Pancreas (tissue), 10 donors: ENCODE results near the gene ZBTB11. TPM values are rescaled to one million over a fixed set of nuclear protein-coding genes. Genes with fewer than 3 reads are reported as not detected.

Experiments
- ATAC-seq, 4 donors: fragments of 200-7000 bp; cut with Tn5 transposase; one replicate each; pipeline versions ENCODE4 v1.8.0 to v1.9.1; 2020; ENCODE audit warnings: mild to moderate bottlenecking in 4 of 4, moderate library complexity in 4 of 4
- DNase-seq, 6 donors: peaks; one replicate each; pipeline ENCODE4 v3.0.0-alpha.2; 2020
- FAIRE-seq: peaks from 2 replicates; lab custom pipeline; 2012; peaks lifted over from hg19 to GRCh38; lab: Jason Lieb, UNC
- H3K27ac ChIP-seq, 4 donors: fragments of 200-600 bp; sonication (generic); 1 replicate in 3 of 4; 2 replicates in 1 of 4; pipeline versions ENCODE4 v1.5.0 to v1.8.0; 2020
- H3K27me3 ChIP-seq, 4 donors: fragments of 200-600 bp; one replicate each; pipeline ENCODE4 v1.8.0; 2021
- H3K36me3 ChIP-seq, 3 donors: fragments of 200-600 bp; sonication (generic) in 1 of 3; one replicate each; pipeline versions ENCODE4 v1.5.0 to v1.8.0; 2020 to 2021
- H3K4me1 ChIP-seq, 3 donors: fragments of 200-600 bp; one replicate each; pipeline ENCODE4 v1.8.0; 2021
- H3K4me3 ChIP-seq, 4 donors: fragments of 200-600 bp; sonication (generic) in 2 of 4; one replicate each; pipeline versions ENCODE4 v1.5.0 to v1.8.0; 2020 to 2021
- H3K9me3 ChIP-seq, 4 donors: fragments of 200-600 bp; one replicate each; pipeline ENCODE4 v1.8.0; 2021
- WGBS, 2 donors: extraction: QIAGEN DNeasy Blood & Tissue Kit; methylation state at CpG; one replicate each; pipeline ENCODE4 v1.1.7; 2013; 5-methylcytosine and 5-hydroxymethylcytosine counted together
- intact Hi-C, 3 donors: fragments of 100-400 bp; cut with DNase I; formaldehyde crosslinking; loops; one replicate each; pipeline versions ENCODE4 v1.11.1 to v1.14.2; 2022
- polyA plus RNA-seq, 2 donors: library from polyadenylated mRNA; stranded (reverse); fragments of 200-250 nt; gene quantifications; one replicate each; pipeline ENCODE4 v1.2.3, GENCODE V29; 2013
- total RNA-seq, 6 donors: library from RNA; stranded (reverse); fragmentation: NEBNext Ultra II Directional in 4 of 6; extraction: Animal tissue kit (Norgen Biotek cat#: 25700) in 4 of 6; gene quantifications; one replicate each; pipeline versions ENCODE4 v1.2.1 to v1.2.4, GENCODE V29; 2021 to 2023
- TF ChIP-seq, protein P1 (sequence below), 4 donors: fragments of 200-600 bp; sonication (generic) in 3 of 4; IDR thresholded peaks; one replicate each; pipeline versions ENCODE4 v1.5.0 to v1.8.0; 2021; ENCODE audit warnings: antibody characterized with exemption in 4 of 4
- donor health status: healthy with polysubstance abuse.
- donor health status: DM: no; HTN: no; CAD: no; lungs with moderate emphysema.
- donor health status: DM: no; HTN: no; CAD: no.
- donor health status: control.
- donor health status: control.
- donor health status: Bipolar disorder and iron deficiency.
- donor health status: DM: yes; HTN: yes; CAD: no.
- donor health status: DM: no; HTN: no; CAD: no.
- donor health status: DM: no; HTN: no; CAD: no.
- donor health status: DM: yes; HTN: yes; CAD: no.

The ZBTB11 gene
- total and polyA plus RNA-seq, 8 donors: 4.5 to 11.0 (median 7.3) TPM

DNA sequence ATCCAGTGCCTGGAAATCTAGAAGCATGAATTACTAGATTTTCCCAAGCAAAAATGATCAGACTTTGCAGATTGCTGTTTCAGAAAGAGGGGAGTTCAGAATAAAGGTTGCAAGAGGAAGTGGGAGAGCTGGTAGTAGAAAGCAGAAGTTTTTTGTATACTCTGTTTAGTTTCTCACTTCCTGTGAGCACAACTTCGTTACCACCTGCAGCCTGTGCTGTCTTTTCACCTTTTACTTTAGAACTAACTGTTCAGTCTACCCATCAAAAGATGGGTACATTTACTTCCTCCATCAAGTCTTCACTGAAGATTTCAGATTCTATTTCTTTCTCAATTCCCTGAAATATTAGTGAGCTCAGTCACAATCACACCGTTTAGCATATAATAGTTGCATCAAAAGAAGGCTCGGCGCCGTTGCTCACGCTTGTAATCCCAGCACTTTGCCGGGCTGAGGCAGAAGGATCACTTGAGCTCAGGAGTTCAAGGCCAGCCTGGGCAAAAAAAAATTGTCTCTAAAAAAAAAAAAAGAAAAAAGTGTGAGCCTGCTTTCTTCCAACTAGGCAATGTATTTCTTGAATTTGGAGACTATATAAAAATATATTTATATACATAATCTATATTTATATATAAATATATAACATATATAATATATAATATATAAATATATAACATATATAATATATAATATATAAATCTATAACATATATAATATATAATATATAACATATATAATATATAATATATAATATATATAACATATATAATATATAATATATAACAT, 45.7 kb upstream of the ZBTB11 start:
- FAIRE-seq: no peak
- H3K27ac ChIP-seq: no peak overlapping the region

DNA sequence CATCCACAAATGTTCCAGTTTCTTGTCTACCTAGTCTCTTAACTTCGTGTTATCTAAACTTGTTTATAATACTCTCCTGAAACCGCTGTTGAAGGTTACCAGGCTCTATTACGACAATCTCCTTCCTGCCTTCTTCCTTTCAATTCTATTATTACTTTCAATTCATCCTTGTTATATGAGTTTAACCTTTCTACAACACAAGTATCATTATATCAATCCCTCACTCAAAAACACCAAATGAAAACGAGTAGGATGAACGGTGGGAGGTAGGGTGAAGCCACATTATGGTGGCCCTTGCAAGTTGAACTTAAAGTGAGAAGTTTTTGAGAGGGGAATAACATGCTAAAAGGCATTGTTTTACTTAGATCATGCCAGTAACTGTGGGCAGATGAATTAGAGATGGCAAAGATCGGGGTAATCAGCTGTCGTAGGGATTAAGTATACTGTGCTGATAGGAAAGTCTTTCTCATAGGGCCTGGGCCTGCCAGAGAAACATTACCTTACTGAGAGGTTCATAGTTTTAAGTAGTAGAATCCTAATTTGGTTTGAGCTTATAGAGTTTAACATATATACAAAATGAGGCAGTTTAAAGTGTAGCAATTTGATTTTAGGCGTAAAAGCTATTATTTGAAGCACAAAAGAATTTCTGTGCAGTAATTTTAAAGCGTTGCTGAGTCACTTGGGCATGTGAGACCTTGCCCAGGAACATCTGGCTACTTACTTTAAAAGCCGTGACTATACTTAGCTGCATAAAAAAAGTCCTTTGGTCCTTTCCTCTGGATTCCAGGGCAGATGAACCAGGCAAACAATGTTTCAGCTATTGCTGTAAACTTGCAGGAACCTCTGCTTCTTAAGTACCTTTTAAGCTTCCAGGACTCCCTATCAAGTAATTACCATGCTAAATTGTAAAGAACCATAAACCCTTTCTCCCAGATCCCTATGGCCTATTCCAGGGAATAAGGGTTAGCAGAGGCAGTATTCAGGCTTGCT, 44.2 kb upstream of the ZBTB11 start:
- intact Hi-C loops: no loop called here

More for the DNA sequence above, 45.7 kb upstream of the ZBTB11 start:
- Histone ChIP-seq H3K27me3 (no peaks in the 10 kb centered on the region), H3K4me1 (peaks cover 0 to 7% (median 0%) of the 10 kb centered on the region in 3 donors), H3K9me3 (no peaks in the 10 kb centered on the region), H3K4me3 (no peak overlapping the region), H3K36me3 (no peaks in the 10 kb centered on the region)
- TF ChIP-seq, protein P1, sequence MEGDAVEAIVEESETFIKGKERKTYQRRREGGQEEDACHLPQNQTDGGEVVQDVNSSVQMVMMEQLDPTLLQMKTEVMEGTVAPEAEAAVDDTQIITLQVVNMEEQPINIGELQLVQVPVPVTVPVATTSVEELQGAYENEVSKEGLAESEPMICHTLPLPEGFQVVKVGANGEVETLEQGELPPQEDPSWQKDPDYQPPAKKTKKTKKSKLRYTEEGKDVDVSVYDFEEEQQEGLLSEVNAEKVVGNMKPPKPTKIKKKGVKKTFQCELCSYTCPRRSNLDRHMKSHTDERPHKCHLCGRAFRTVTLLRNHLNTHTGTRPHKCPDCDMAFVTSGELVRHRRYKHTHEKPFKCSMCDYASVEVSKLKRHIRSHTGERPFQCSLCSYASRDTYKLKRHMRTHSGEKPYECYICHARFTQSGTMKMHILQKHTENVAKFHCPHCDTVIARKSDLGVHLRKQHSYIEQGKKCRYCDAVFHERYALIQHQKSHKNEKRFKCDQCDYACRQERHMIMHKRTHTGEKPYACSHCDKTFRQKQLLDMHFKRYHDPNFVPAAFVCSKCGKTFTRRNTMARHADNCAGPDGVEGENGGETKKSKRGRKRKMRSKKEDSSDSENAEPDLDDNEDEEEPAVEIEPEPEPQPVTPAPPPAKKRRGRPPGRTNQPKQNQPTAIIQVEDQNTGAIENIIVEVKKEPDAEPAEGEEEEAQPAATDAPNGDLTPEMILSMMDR (IDR thresholded peaks at IDR 0.05): no peak
- 65 to 74% methylated on average over 7 of the region's 7 CpGs for WGBS, 2 donors
- no peak for DNase-seq
- intact Hi-C loops: no loop called here
- no peak for ATAC-seq

DNA sequence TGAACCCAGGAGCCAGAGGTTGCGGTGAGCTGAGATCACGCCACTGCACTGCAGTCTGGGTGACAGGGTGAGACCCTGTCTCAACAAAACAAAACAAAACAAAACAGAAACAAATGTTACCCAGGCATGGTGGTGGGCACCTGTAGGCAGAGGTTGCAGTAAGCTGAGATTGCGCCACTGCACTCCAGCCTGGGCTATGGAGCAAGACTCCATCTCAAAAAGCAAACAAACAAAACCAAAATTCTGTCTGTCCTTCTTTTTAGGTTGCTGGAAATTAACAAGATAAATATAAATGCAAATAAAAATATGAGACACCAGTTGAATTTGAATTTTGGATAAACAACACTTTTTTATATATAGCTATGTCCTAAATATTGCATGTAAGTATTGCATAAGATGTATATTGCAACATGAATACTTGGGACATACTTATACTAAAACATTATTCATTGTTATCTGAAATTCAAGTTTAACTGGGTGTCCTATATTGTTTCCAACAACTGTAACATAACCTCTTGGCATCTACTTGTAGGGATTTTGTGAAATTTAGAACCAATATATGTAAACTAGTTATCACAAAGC, 42.8 kb upstream of the ZBTB11 start:
- WGBS, 2 donors: 93 to 100% methylated on average over 3 of the region's 3 CpGs
- Histone ChIP-seq H3K27ac (no peak overlapping the region), H3K4me1 (peaks cover 0 to 4% (median 0%) of the 10 kb centered on the region in 3 donors), H3K36me3 (no peaks in the 10 kb centered on the region), H3K9me3 (no peaks in the 10 kb centered on the region), H3K4me3 (no peak overlapping the region), H3K27me3 (no peaks in the 10 kb centered on the region)
- intact Hi-C loops: no loop called here
- TF ChIP-seq, protein P1 (IDR thresholded peaks at IDR 0.05): no peak
- ATAC-seq (no peak), DNase-seq (no peak), FAIRE-seq (no peak)

More for the DNA sequence above, 44.2 kb upstream of the ZBTB11 start:
- Histone ChIP-seq H3K27me3 (no peaks in the 10 kb centered on the region), H3K36me3 (no peaks in the 10 kb centered on the region), H3K4me3 (no peak overlapping the region), H3K9me3 (no peaks in the 10 kb centered on the region), H3K27ac (no peak overlapping the region), H3K4me1 (peaks cover 0 to 7% (median 0%) of the 10 kb centered on the region in 3 donors)
- 51 to 64% methylated on average over 10 of the region's 10 CpGs for WGBS, 2 donors
- no peak for FAIRE-seq
- TF ChIP-seq, protein P1 (IDR thresholded peaks at IDR 0.05): no peak
- no peak for DNase-seq
- no peak for ATAC-seq

DNA sequence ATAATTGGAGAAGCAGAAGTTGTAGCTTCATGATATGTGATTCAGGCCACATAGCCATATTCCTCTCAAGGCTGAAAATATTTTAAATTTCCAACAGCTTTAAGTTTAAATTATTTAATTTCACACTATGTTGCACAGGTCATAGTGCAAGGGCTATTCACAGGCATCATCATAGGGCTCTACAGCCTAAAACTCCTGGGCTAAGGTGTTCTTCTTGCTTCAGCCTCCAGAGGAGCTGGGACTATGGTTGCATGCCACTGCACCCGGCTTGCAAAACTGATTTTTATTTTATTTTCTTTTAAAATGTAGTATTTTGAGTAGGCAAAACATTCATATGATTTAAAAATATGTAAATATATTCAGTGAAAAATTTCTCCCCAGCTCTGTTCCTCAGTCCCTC, 41.5 kb upstream of the ZBTB11 start:
- Histone ChIP-seq H3K4me1 (no peaks in the 10 kb centered on the region), H3K36me3 (no peaks in the 10 kb centered on the region), H3K27ac (no peak overlapping the region), H3K4me3 (no peak overlapping the region), H3K9me3 (no peaks in the 10 kb centered on the region), H3K27me3 (no peaks in the 10 kb centered on the region)
- DNase-seq (no peak), ATAC-seq (no peak), FAIRE-seq (no peak)
- intact Hi-C loops: no loop called here
- TF ChIP-seq, protein P1 (IDR thresholded peaks at IDR 0.05): no peak
- WGBS, 2 donors: 52 to 55% methylated on average over 1 of the region's 1 CpG
